CD14-positive monocyte (primary cell): ENCODE data around the gene THBS1. TPM values are rescaled to one million over a fixed set of nuclear protein-coding genes. Genes with fewer than 3 reads are reported as not detected.

Experiments used
- DNase-seq, 3 donors: peaks; one replicate each; pipeline ENCODE4 v3.0.0-alpha.2; 2011 to 2022
- H2AFZ ChIP-seq: 2 replicates; pipeline ENCODE4 v1.6.0; 2012; ENCODE audit warnings: mild to moderate bottlenecking, low read depth, low read length, inconsistent platforms; ENCODE audit not compliant: insufficient read depth, poor library complexity, severe bottlenecking
- H3K27ac ChIP-seq, 2 donors: 1 replicate in 1 of 2; 2 replicates in 1 of 2; pipeline ENCODE4 v1.5.1; 2012 to 2013; ENCODE audit warnings: low read length in 2 of 2, control low read depth in 1 of 2, inconsistent platforms in 1 of 2, low read depth in 1 of 2, mild to moderate bottlenecking in 1 of 2
- H3K27me3 ChIP-seq, 2 donors: one replicate each; pipeline versions ENCODE4 v1.6.0 to v1.6.1; 2011 to 2013; ENCODE audit warnings: low read length in 2 of 2; ENCODE audit not compliant: control insufficient read depth in 2 of 2, insufficient read depth in 2 of 2
- H3K36me3 ChIP-seq, 2 donors: replicated peaks in 1 of 2; 1 replicate in 1 of 2; 2 replicates in 1 of 2; pipeline versions ENCODE4 v1.5.1 to v1.6.1; 2012 to 2013; ENCODE audit warnings: low read length in 2 of 2, control low read depth in 1 of 2, inconsistent platforms in 1 of 2, mild to moderate bottlenecking in 1 of 2; ENCODE audit not compliant: insufficient read depth in 2 of 2, control insufficient read depth in 1 of 2
- H3K4me1 ChIP-seq, 2 donors: 1 replicate in 1 of 2; 2 replicates in 1 of 2; pipeline versions ENCODE4 v1.5.1 to v1.6.1; 2012 to 2013; ENCODE audit warnings: low read length in 2 of 2, control low read depth in 1 of 2, inconsistent platforms in 1 of 2, mild to moderate bottlenecking in 1 of 2, moderate library complexity in 1 of 2; ENCODE audit not compliant: insufficient read depth in 2 of 2, control insufficient read depth in 1 of 2
- H3K4me2 ChIP-seq: replicated peaks from 2 replicates; pipeline ENCODE3; 2012; ENCODE audit warnings: low read length, moderate library complexity, mild to moderate bottlenecking; ENCODE audit not compliant: poor library complexity, severe bottlenecking; ENCODE audit errors: extremely low read depth
- H3K4me3 ChIP-seq, 3 experiments: fragments of 200-600 bp in 1 of 3; sonication (generic) in 1 of 3; replicated peaks in 1 of 3; 1 replicate in 2 of 3; 2 replicates in 1 of 3; pipeline ENCODE4 v1.5.1; 2011 to 2013; ENCODE audit warnings: low read length in 3 of 3, mild to moderate bottlenecking in 3 of 3, control low read depth in 2 of 3, low read depth in 2 of 3, inconsistent platforms in 1 of 3, moderate library complexity in 1 of 3
- H3K79me2 ChIP-seq: 2 replicates; pipeline ENCODE4 v1.6.0; 2012; ENCODE audit warnings: mild to moderate bottlenecking, control low read depth, inconsistent platforms, low read length, moderate library complexity; ENCODE audit not compliant: insufficient read depth
- H3K9ac ChIP-seq: 2 replicates; pipeline ENCODE4 v1.6.0; 2017; ENCODE audit warnings: low read length, mild to moderate bottlenecking; ENCODE audit not compliant: insufficient read depth, poor library complexity, severe bottlenecking
- H3K9me3 ChIP-seq, 2 donors: replicated peaks in 1 of 2; 1 replicate in 1 of 2; 2 replicates in 1 of 2; pipeline versions ENCODE4 v1.5.1 to v1.6.1; 2012 to 2013; ENCODE audit warnings: low read length in 2 of 2, control low read depth in 1 of 2; ENCODE audit not compliant: control insufficient read depth in 1 of 2, insufficient read depth in 1 of 2
- H4K20me1 ChIP-seq: 2 replicates; pipeline ENCODE4 v1.6.0; 2012; ENCODE audit warnings: mild to moderate bottlenecking, low read length, control low read depth, moderate library complexity; ENCODE audit not compliant: insufficient read depth
- H3K27ac Mint-ChIP-seq, 7 donors: one replicate each; pipeline ENCODE4 v1.8.0; 2020; ENCODE audit warnings: mild to moderate bottlenecking in 7 of 7, mixed read lengths in 7 of 7, moderate library complexity in 6 of 7, inconsistent platforms in 2 of 7
- H3K27me3 Mint-ChIP-seq, 3 donors: one replicate each; pipeline ENCODE4 v1.8.0; 2021 to 2022; ENCODE audit warnings: low read depth in 3 of 3, mild to moderate bottlenecking in 3 of 3, mixed read lengths in 3 of 3, moderate library complexity in 3 of 3, inconsistent platforms in 1 of 3
- H3K36me3 Mint-ChIP-seq, 2 donors: one replicate each; pipeline ENCODE4 v1.8.0; 2020; ENCODE audit warnings: mixed read lengths in 2 of 2, inconsistent platforms in 1 of 2, mild to moderate bottlenecking in 1 of 2
- H3K4me1 Mint-ChIP-seq: one replicate; pipeline ENCODE4 v1.8.0; 2020; ENCODE audit warnings: mild to moderate bottlenecking, mixed read lengths
- H3K4me3 Mint-ChIP-seq, 2 donors: one replicate each; pipeline ENCODE4 v1.8.0; 2020; ENCODE audit warnings: mild to moderate bottlenecking in 2 of 2, mixed read lengths in 2 of 2, moderate library complexity in 1 of 2
- H3K9me3 Mint-ChIP-seq, 7 donors: one replicate each; pipeline ENCODE4 v1.8.0; 2020 to 2022; ENCODE audit warnings: mixed read lengths in 7 of 7, mild to moderate bottlenecking in 6 of 7, moderate library complexity in 6 of 7, inconsistent platforms in 2 of 7
- WGBS: methylation state at CpG from one replicate; pipeline ENCODE4 v1.1.5; 2013; ENCODE audit warnings: missing lambda C conversion rate; ENCODE audit not compliant: insufficient coverage; 5-methylcytosine and 5-hydroxymethylcytosine counted together
- intact Hi-C, 2 donors: fragments of 100-400 bp; cut with micrococcal nuclease; formaldehyde crosslinking; loops; one replicate each; pipeline versions ENCODE4 v1.15.0 to v1.15.1; 2023
- polyA plus RNA-seq, 3 donors: library from polyadenylated mRNA; depleted of rRNA in 1 of 3; unstranded in 2 of 3; stranded (reverse) in 1 of 3; fragments of 300-500 nt in 2 of 3; fragments of >200 nt in 1 of 3; fragmentation: Illumina TruSeq in 2 of 3; gene quantifications; 1 replicate in 2 of 3; 2 replicates in 1 of 3; pipeline ENCODE4 v1.2.3, GENCODE V29; 2012 to 2021
- TF ChIP-seq, protein P1 (sequence below): fragments of 200-600 bp; IDR thresholded peaks from one replicate; pipeline ENCODE4 v1.8.0; 2022; ENCODE audit warnings: antibody characterized with exemption, mild to moderate bottlenecking

The THBS1 gene
- polyA plus RNA-seq, 3 donors: 0.52 to 151 (median 55.4) TPM

DNA sequence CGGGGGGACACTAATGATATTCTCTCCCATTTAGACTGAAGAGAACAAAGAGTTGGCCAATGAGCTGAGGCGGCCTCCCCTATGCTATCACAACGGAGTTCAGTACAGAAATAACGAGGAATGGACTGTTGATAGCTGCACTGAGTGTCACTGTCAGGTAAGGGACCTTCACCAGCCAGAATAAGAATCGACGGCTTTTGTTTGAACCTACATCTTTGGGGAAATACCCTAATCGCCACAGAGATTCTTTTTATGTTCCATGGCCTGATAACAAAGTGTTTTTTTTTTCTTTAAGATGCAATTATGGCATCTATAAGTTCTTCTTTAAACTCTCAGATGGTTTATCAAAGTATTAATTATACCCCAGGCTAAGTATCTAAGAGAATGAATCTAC, 3.4 kb downstream of the THBS1 start:
- Mint-ChIP-seq H3K27ac (no peak overlapping the region), H3K4me3 (peak overlapping the region in 1 of 2 donors; percentile 98), H3K4me1 (peaks cover 39% of the 10 kb centered on the region), H3K27me3 (peaks cover 12 to 39% (median 36%) of the 10 kb centered on the region in 3 donors), H3K36me3 (peaks cover 79 to 82% of the 10 kb centered on the region in 2 donors), H3K9me3 (peaks cover 0 to 5% (median 2%) of the 10 kb centered on the region in 7 donors)
- Histone ChIP-seq H3K9ac (no peak overlapping the region), H4K20me1 (peaks cover 55% of the 10 kb centered on the region), H2AFZ (no peak overlapping the region), H3K27ac (no peak overlapping the region), H3K9me3 (no peaks in the 10 kb centered on the region), H3K79me2 (no peaks in the 10 kb centered on the region), H3K4me3 (peak overlapping the region in 1 of 3 experiments; percentile 1), H3K4me2 (peak overlapping the region; percentile 10), H3K27me3 (peaks cover 2 to 27% of the 10 kb centered on the region in 2 donors), H3K36me3 (peaks cover 17 to 73% of the 10 kb centered on the region in 2 donors), H3K4me1 (peaks cover 24 to 39% of the 10 kb centered on the region in 2 donors)
- TF ChIP-seq, protein P1, sequence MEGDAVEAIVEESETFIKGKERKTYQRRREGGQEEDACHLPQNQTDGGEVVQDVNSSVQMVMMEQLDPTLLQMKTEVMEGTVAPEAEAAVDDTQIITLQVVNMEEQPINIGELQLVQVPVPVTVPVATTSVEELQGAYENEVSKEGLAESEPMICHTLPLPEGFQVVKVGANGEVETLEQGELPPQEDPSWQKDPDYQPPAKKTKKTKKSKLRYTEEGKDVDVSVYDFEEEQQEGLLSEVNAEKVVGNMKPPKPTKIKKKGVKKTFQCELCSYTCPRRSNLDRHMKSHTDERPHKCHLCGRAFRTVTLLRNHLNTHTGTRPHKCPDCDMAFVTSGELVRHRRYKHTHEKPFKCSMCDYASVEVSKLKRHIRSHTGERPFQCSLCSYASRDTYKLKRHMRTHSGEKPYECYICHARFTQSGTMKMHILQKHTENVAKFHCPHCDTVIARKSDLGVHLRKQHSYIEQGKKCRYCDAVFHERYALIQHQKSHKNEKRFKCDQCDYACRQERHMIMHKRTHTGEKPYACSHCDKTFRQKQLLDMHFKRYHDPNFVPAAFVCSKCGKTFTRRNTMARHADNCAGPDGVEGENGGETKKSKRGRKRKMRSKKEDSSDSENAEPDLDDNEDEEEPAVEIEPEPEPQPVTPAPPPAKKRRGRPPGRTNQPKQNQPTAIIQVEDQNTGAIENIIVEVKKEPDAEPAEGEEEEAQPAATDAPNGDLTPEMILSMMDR: no peak
- intact Hi-C loops: loop anchor here (5.0 to 10.0 kb wide), 6 partner anchors 171 to 457 kb away; no protein-coding TSS in a partner anchor
- no peak for DNase-seq
- WGBS: 93% methylated on average over 4 of the region's 7 CpGs

DNA sequence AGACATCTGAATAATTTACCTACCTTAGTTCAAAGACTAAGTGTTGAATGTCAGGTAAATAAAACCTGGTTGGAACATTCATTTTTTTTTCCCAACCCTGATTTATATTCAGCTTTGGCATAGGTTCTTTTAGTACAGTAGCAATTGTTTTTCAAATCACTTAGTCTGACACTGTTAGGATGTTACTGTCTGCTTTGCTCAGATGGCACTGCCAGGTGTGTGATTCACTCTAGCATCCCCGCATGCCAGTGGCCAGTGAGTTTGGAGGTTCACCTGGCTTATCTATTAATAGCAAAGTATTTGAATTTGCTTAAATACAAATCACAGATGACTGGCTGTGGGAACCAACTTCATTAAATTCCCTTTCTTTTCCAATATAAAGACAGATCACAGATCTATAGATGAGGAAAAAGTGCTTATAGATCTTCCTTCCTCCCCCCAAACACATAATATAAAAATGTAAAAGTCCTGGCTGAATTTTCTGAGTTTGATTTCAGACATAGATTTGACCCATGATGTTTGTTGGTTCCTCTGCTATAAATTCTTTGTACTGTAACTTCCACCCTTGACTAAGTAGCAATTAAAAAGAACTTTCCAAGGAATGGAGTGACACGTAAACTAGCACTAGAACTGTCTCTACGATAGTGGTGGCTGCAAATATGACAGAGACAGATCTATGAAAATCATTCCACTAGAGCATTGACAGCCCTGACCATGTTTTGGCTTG, 3.9 kb downstream of the THBS1 start:
- H3K36me3 Mint-ChIP-seq: peaks cover 85 to 88% of the 10 kb centered on the region in 2 donors
- H2AFZ ChIP-seq: no peak overlapping the region
- DNase-seq: no peak
- TF ChIP-seq, protein P1: no peak
- peaks cover 2 to 27% of the 10 kb centered on the region in 2 donors for H3K27me3 ChIP-seq
- no peak overlapping the region for H3K27ac ChIP-seq
- peaks cover 10 to 37% (median 32%) of the 10 kb centered on the region in 3 donors for H3K27me3 Mint-ChIP-seq
- H3K9me3 Mint-ChIP-seq: peaks cover 0 to 5% (median under 1%) of the 10 kb centered on the region in 7 donors
- no peak overlapping the region for H3K27ac Mint-ChIP-seq
- H3K4me2 ChIP-seq: no peak overlapping the region
- intact Hi-C loops: loop anchor here (5.0 to 10.0 kb wide), 6 partner anchors 170 to 458 kb away; no protein-coding TSS in a partner anchor
- peaks cover 34% of the 10 kb centered on the region for H3K4me1 Mint-ChIP-seq
- H3K9ac ChIP-seq: no peak overlapping the region
- peak overlapping the region; percentile 30 to 98 for H3K4me3 Mint-ChIP-seq
- H3K36me3 ChIP-seq: peaks cover 19 to 79% of the 10 kb centered on the region in 2 donors
- H3K4me3 ChIP-seq: no peak overlapping the region
- no peaks in the 10 kb centered on the region for H3K79me2 ChIP-seq
- 37% methylated on average over 2 of the region's 3 CpGs for WGBS
- H3K4me1 ChIP-seq: peaks cover 20 to 34% of the 10 kb centered on the region in 2 donors
- peaks cover 58% of the 10 kb centered on the region for H4K20me1 ChIP-seq
- no peaks in the 10 kb centered on the region for H3K9me3 ChIP-seq
